HEK293 (cell line): ENCODE data around the gene MMADHC.

Experiments
- CTCF ChIA-PET: fragments of 350-600 bp; formaldehyde crosslinking; extraction: SDS; loops from one replicate; lab custom pipeline; 2021; ENCODE audit warnings: antibody characterized with exemption; lab: Yijun Ruan, JAX
- POLR2A ChIA-PET: fragments of 300-600 bp; formaldehyde crosslinking; extraction: SDS; loops from one replicate; lab custom pipeline; 2020; ENCODE audit warnings: antibody characterized with exemption, inconsistent platforms; lab: Yijun Ruan, JAX
- H3K27ac ChIP-seq: fragments of 200-500 bp; sonication (Bioruptor generic); 2 replicates; pipeline ENCODE4 v1.5.1; 2014; ENCODE audit warnings: low read depth, low read length, control low read depth, inconsistent platforms; ENCODE audit errors: extremely low read depth
- H3K36me3 ChIP-seq, 2 experiments: fragments of 200-500 bp in 1 of 2; sonication (Bioruptor generic) in 1 of 2; 1 replicate in 1 of 2; 2 replicates in 1 of 2; pipeline ENCODE4 v1.5.1; 2014 to 2017; ENCODE audit warnings: inconsistent platforms in 2 of 2, low read length in 2 of 2; ENCODE audit not compliant: control insufficient read depth in 2 of 2, insufficient read depth in 1 of 2
- H3K4me1 ChIP-seq: fragments of 200-500 bp; sonication (Bioruptor generic); 2 replicates; pipeline ENCODE4 v1.5.1; 2014; ENCODE audit warnings: mild to moderate bottlenecking, low read length, inconsistent platforms; ENCODE audit not compliant: control insufficient read depth, insufficient read depth
- H3K4me3 ChIP-seq: 2 replicates; pipeline ENCODE4 v1.5.1; 2011; ENCODE audit warnings: low read depth, mild to moderate bottlenecking, control low read depth, low read length, moderate library complexity
- H3K9me3 ChIP-seq: fragments of 200-500 bp; sonication (Bioruptor generic); 2 replicates; pipeline ENCODE4 v1.5.1; 2014; ENCODE audit warnings: low read depth, low read length, inconsistent platforms; ENCODE audit not compliant: control insufficient read depth, insufficient read depth
- INSM2 ChIP-seq: fragments of 450-650 bp; formaldehyde crosslinking; IDR thresholded peaks from 2 replicates; pipeline ENCODE4 v1.5.1; 2016; ENCODE audit warnings: missing biosample characterization, missing genetic modification characterization
- OSR2 ChIP-seq: fragments of 450-650 bp; formaldehyde crosslinking; IDR thresholded peaks from 2 replicates; pipeline ENCODE4 v1.5.1; 2016; ENCODE audit warnings: missing biosample characterization, missing genetic modification characterization
- PRDM6 ChIP-seq: fragments of 450-650 bp; formaldehyde crosslinking; IDR thresholded peaks from 2 replicates; pipeline ENCODE4 v1.5.1; 2017; ENCODE audit warnings: missing biosample characterization, missing genetic modification characterization
- SP7 ChIP-seq: fragments of 450-650 bp; formaldehyde crosslinking; IDR thresholded peaks from 2 replicates; pipeline ENCODE4 v1.5.1; 2016; ENCODE audit warnings: missing biosample characterization, missing genetic modification characterization
- WT1 ChIP-seq: fragments of 450-650 bp; formaldehyde crosslinking; IDR thresholded peaks from 2 replicates; pipeline ENCODE4 v1.5.1; 2016; ENCODE audit warnings: missing biosample characterization, missing genetic modification characterization
- ZBTB17 ChIP-seq: fragments of 450-650 bp; formaldehyde crosslinking; IDR thresholded peaks from 2 replicates; pipeline ENCODE4 v1.5.1; 2016; ENCODE audit warnings: missing biosample characterization, missing genetic modification characterization
- ZBTB6 ChIP-seq: fragments of 450-650 bp; formaldehyde crosslinking; IDR thresholded peaks from 2 replicates; pipeline ENCODE4 v1.5.1; 2017; ENCODE audit warnings: missing biosample characterization, missing genetic modification characterization
- ZEB2 ChIP-seq: fragments of 450-650 bp; formaldehyde crosslinking; IDR thresholded peaks from 2 replicates; pipeline ENCODE4 v1.5.1; 2016; ENCODE audit warnings: missing biosample characterization, missing genetic modification characterization
- ZFP69B ChIP-seq: fragments of 450-650 bp; formaldehyde crosslinking; IDR thresholded peaks from 2 replicates; pipeline ENCODE4 v1.5.1; 2016; ENCODE audit warnings: missing biosample characterization, missing genetic modification characterization
- ZNF10 ChIP-seq: fragments of 450-650 bp; formaldehyde crosslinking; IDR thresholded peaks from 2 replicates; pipeline ENCODE4 v1.5.1; 2017; ENCODE audit warnings: missing biosample characterization, missing genetic modification characterization
- ZNF155 ChIP-seq: fragments of 450-650 bp; formaldehyde crosslinking; IDR thresholded peaks from 2 replicates; pipeline ENCODE4 v1.5.1; 2016; ENCODE audit warnings: missing biosample characterization, missing genetic modification characterization
- ZNF174 ChIP-seq: fragments of 450-650 bp; formaldehyde crosslinking; IDR thresholded peaks from 2 replicates; pipeline ENCODE4 v1.5.0; 2017; ENCODE audit warnings: missing biosample characterization, mild to moderate bottlenecking, missing genetic modification characterization
- ZNF341 ChIP-seq: fragments of 450-650 bp; formaldehyde crosslinking; IDR thresholded peaks from 2 replicates; pipeline ENCODE4; 2016; ENCODE audit warnings: low read depth, missing biosample characterization, missing genetic modification characterization
- ZNF366 ChIP-seq: fragments of 450-650 bp; formaldehyde crosslinking; conservative IDR thresholded peaks from 2 replicates; pipeline ENCODE4 v1.5.1; 2016; ENCODE audit warnings: missing biosample characterization, missing genetic modification characterization
- ZNF391 ChIP-seq: fragments of 450-650 bp; formaldehyde crosslinking; IDR thresholded peaks from 2 replicates; pipeline ENCODE4 v1.5.1; 2016; ENCODE audit warnings: low read depth, missing biosample characterization, missing genetic modification characterization, borderline replicate concordance
- ZNF398 ChIP-seq: fragments of 450-650 bp; formaldehyde crosslinking; IDR thresholded peaks from 2 replicates; pipeline ENCODE4 v1.5.1; 2017; ENCODE audit warnings: missing biosample characterization, missing genetic modification characterization
- ZNF473 ChIP-seq: fragments of 450-650 bp; formaldehyde crosslinking; IDR thresholded peaks from 2 replicates; pipeline ENCODE4 v1.5.1; 2017; ENCODE audit warnings: missing biosample characterization, missing genetic modification characterization
- ZNF501 ChIP-seq: fragments of 450-650 bp; formaldehyde crosslinking; IDR thresholded peaks from 2 replicates; pipeline ENCODE4 v1.5.1; 2016; ENCODE audit warnings: missing biosample characterization, missing genetic modification characterization
- ZNF629 ChIP-seq: fragments of 450-650 bp; formaldehyde crosslinking; IDR thresholded peaks from 2 replicates; pipeline ENCODE4 v1.5.1; 2017; ENCODE audit warnings: missing biosample characterization, missing genetic modification characterization
- ZSCAN5A ChIP-seq: fragments of 450-650 bp; formaldehyde crosslinking; IDR thresholded peaks from 2 replicates; pipeline ENCODE4 v1.5.1; 2016; ENCODE audit warnings: missing biosample characterization, missing genetic modification characterization

Gene MMADHC

GRCh38 chr2:149538138-149538833 lies 49.3 kb downstream of the MMADHC start (continued):
- TF ChIP-seq ZNF155 (no peak), ZBTB6 (tag by site-specific recombination) (no peak), ZFP69B (tag by site-specific recombination) (no peak), ZNF473 (no peak), OSR2 (tag by site-specific recombination) (peak; percentile 67), ZNF366 (tag by site-specific recombination) (peak; percentile 70), ZNF10 (tag by site-specific recombination) (peak; percentile 96), ZNF501 (tag by site-specific recombination) (peak; percentile 44; the same call in 1 of the 2 replicates), INSM2 (tag by site-specific recombination) (peak; percentile 53; the same call in 1 of the 2 replicates)

GRCh38 chr2:149537092-149537726 lies 50.4 kb downstream of the MMADHC start:
- Histone ChIP-seq H3K36me3 (no peaks in the 10 kb centered on the region), H3K9me3 (no peaks in the 10 kb centered on the region), H3K4me3 (no peak overlapping the region), H3K4me1 (peaks cover 11% of the 10 kb centered on the region), H3K27ac (no peak overlapping the region)
- ChIA-PET POLR2A (no interaction called here), CTCF (interaction anchor here (0.5 to 2.1 kb wide), 2 partner anchors 125 to 519 kb away, joined by 4 to 5 read pairs; no protein-coding TSS in a partner anchor)
- TF ChIP-seq WT1 (no peak), SP7 (tag by site-specific recombination) (peak; percentile 66), ZNF629 (tag by site-specific recombination) (0 out of 2 replicates have a peak, but pooled peaks have one; percentile 28), ZNF391 (tag by site-specific recombination) (no peak)

- Histone ChIP-seq H3K4me3 (no peak overlapping the region), H3K36me3 (no peaks in the 10 kb centered on the region)
- CTCF ChIA-PET = interaction anchor here (0.7 to 2.1 kb wide), 3 partner anchors 20 to 519 kb away, joined by 3 to 5 read pairs (median 4); no protein-coding TSS in a partner anchor
- TF ChIP-seq ZSCAN5A (tag by site-specific recombination) (no peak), PRDM6 (tag by site-specific recombination) (peak; percentile 50), ZNF174 (tag by site-specific recombination) (no peak), ZNF341 (tag by site-specific recombination) (no peak), OSR2 (tag by site-specific recombination) (peak; percentile 76; the same call in 1 of the 2 replicates), ZBTB17 (peak; percentile 65), ZEB2 (tag by site-specific recombination) (no peak), ZNF398 (tag by site-specific recombination) (peak; percentile 47)
- TF ChIP-seq, all 188 proteins: peak for 4
- H3K27ac ChIP-seq = no peak overlapping the region
- peaks cover 8% of the 10 kb centered on the region for H3K4me1 ChIP-seq
- POLR2A ChIA-PET = no interaction called here
- H3K9me3 ChIP-seq = no peaks in the 10 kb centered on the region
These were observed 50.9 kb downstream of the MMADHC start for GRCh38 chr2:149536649-149537048.
